Suppressor macrophage treated with lipopolysaccharide for 1 hour (primary cell): ENCODE measurements around the gene GAL.

ENCODE experiments used
- DNase-seq, 3 donors: peaks; one replicate each; pipeline ENCODE4 v3.0.0-alpha.2; 2020 to 2022

The GAL gene

DNA sequence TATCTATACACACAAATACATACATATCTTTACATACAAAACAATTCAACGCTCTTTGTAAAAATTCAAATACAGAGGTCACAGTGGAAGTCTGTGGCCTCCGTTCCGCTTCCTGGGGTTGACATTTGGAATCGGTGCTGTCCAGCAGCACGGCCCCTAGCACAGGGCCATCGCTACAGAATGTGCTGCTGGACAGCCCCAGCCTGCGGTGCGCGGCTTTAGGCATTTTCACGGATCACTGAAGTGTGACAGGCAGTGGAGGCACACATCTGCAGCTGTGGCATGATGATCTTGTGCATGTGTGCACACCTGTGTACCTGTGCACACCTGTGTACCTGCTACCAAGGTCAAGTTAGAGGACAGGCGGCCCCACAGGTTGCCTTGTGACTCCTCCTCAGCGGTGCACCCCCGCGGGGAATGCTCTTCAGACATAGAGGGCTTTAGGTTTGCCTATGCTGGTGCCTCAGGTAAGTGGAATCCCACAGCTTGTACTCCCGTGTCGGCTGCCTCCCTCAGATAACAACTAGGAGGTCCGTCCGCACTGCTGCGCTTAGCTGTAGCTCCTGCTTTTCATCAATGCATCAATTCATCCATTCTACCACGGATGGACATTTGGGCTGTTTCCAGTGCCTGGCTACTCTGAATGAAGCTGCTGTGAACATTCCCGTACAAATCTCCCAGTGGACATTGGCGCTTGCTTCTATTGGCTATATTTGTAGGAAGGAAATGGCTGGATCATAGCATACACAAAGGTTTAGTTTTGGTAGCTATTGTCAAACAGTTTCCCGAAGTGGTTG lies 29.9 kb downstream of the GAL start:
- no peak for DNase-seq

- no peak for DNase-seq
Observed at GRCh38 chr11:68715456-68716122, 31.2 kb downstream of the GAL start.

DNA sequence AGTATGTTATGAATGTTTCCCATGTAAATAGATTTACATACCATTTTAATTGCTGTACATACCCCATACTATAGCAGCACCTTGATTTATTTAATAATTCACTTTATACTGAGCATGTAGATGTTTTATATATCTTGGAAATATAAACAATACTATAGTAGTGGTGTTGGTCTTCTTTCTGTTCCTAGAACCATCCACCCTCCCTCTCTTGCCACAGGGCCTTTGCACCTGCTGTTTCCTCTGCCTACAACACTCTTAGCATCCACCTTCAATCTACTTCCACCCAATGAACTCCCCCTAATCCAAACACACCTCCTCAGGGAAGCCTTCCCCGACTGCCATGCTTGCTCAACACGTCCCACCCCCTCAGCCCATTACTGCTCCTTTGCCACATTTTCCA lies 36.7 kb downstream of the GAL start:
- DNase-seq: no peak

DNA sequence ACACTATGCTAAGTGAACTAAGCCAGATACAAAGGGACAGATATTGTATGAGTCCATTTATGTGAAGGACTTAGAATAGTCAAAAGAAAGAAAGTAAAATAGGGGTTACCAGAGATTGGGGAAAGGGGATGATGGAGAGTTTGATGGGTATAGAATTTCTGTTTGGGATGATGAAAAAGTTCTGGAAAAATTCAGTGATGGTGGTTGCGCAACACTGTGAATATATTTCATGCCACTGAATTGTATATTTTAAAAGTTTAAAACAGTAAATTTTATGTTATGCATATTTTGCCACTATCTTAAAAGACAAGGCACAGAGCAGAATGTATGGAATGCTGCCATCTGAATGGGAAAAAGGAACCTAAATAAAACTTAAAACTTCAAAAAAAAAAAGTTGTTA lies 37.8 kb downstream of the GAL start:
- DNase-seq: no peak

GRCh38 chr11:68724293-68724692 lies 39.9 kb downstream of the GAL start:
- DNase-seq: peak; percentile 51 to 59 (median 55)

GRCh38 chr11:68727783-68728182 lies 43.4 kb downstream of the GAL start:
- DNase-seq: no peak

DNA sequence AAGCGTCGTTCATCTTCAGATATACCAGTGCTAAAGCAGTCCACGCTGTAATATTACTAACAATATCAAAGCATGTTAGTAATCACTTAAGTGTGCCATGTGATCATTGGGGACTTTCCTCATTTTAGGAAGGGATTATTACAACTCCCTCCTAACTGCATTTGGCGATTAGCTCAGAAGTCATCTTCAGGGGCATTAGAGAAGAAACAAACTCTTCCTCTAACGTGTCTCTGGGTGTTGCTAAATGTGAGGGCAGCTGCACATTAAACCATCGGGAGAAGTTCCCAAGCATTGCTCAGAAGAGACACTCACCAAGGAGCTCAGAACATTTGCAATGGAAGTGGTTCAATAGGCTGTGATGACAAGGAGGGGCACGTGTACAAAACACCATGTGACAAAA lies 49.8 kb downstream of the GAL start:
- DNase-seq: peak; percentile 73 to 86 (median 75)

- peak; percentile 24 to 38 (median 24) for DNase-seq
Observed at GRCh38 chr11:68735125-68735524, 50.8 kb downstream of the GAL start.

- DNase-seq: peak; percentile 48 to 55 (median 53)
Observed at GRCh38 chr11:68735646-68736045, 51.3 kb downstream of the GAL start.
